Tibial nerve (tissue), 4 donors: ENCODE data around the gene CDK15. TPM values are rescaled to one million over a fixed set of nuclear protein-coding genes. Genes with fewer than 3 reads are reported as not detected.

ENCODE experiments used
- DNase-seq, 2 donors: peaks; one replicate each; pipeline ENCODE4 v3.0.0-alpha.2; 2019; ENCODE audit warnings: low spot score in 2 of 2
- H3K27ac ChIP-seq, 4 donors: fragments of 200-600 bp; sonication (generic) in 3 of 4; one replicate each; pipeline ENCODE4 v1.5.1; 2017 to 2019; ENCODE audit warnings: mild to moderate bottlenecking in 1 of 4
- H3K27me3 ChIP-seq, 2 donors: fragments of 200-600 bp; sonication (generic) in 1 of 2; one replicate each; pipeline versions ENCODE4 v1.5.1 to v1.6.0; 2017 to 2019
- H3K36me3 ChIP-seq, 3 donors: fragments of 200-600 bp; sonication (generic); one replicate each; pipeline ENCODE4 v1.5.1; 2018 to 2019
- H3K4me1 ChIP-seq, 4 donors: fragments of 200-600 bp; sonication (generic) in 3 of 4; one replicate each; pipeline ENCODE4 v1.5.1; 2017 to 2019
- H3K4me3 ChIP-seq, 4 donors: fragments of 200-600 bp; sonication (generic) in 3 of 4; one replicate each; pipeline ENCODE4 v1.5.1; 2017 to 2019; ENCODE audit warnings: mild to moderate bottlenecking in 1 of 4, moderate library complexity in 1 of 4
- H3K9me3 ChIP-seq, 4 donors: fragments of 200-600 bp; sonication (generic) in 3 of 4; one replicate each; pipeline ENCODE4 v1.5.1; 2017 to 2019
- EP300 ChIP-seq, 2 donors: sonication (generic); formaldehyde crosslinking; IDR thresholded peaks; one replicate each; pipeline ENCODE4 v1.6.1; 2017; ENCODE audit warnings: antibody characterized with exemption in 2 of 2, mild to moderate bottlenecking in 1 of 2
- POLR2A ChIP-seq, 2 donors: fragments of 450-650 bp; IDR thresholded peaks; one replicate each; pipeline ENCODE4 v1.6.1; 2017; ENCODE audit warnings: antibody characterized with exemption in 2 of 2, mild to moderate bottlenecking in 2 of 2, moderate library complexity in 2 of 2
- WGBS, 2 donors: methylation state at CpG; one replicate each; pipeline ENCODE4 v1.1.5; 2018; 5-methylcytosine and 5-hydroxymethylcytosine counted together
- total RNA-seq, 4 donors: library from RNA; depleted of rRNA; stranded (reverse); fragments of >200 nt; gene quantifications; one replicate each; pipeline ENCODE4 v1.1.0, GENCODE V29; 2016
- TF ChIP-seq, protein P1 (sequence below), 5 experiments: fragments of 200-600 bp in 3 of 5; fragments of 450-650 bp in 2 of 5; sonication (generic) in 3 of 5; IDR thresholded peaks; one replicate each; pipeline ENCODE4 v1.5.1; 2016 to 2019; ENCODE audit warnings: antibody characterized with exemption in 5 of 5, mild to moderate bottlenecking in 3 of 5, moderate library complexity in 2 of 5

The CDK15 gene
- total RNA-seq, 4 donors from 2014 or later = 0.90 to 6.5 (median 1.4) TPM

DNA sequence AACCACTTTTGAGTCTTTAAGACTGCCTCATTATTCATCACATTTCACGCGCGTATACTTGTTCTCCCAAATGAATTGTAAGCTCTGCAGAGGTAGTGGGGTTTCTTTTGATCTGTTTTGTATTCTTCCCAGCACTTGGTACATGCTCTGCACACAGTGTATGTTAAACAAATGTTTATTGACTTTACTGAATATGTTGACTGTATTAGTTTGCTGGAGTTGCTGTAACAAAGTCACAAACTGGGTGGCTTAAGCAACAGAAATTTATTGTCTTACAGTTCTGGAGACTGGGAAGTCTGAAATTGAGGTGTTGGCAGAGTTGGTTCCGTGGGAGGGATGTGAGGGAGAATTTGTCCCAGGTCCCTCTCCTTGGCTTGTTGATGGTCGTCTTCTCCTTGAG, 65.1 kb downstream of the CDK15 start:
- Histone ChIP-seq H3K36me3 (no peaks in the 10 kb centered on the region), H3K9me3 (no peaks in the 10 kb centered on the region), H3K27ac (no peak overlapping the region), H3K4me3 (no peak overlapping the region), H3K4me1 (peaks cover 0 to 3% (median 0%) of the 10 kb centered on the region in 4 donors), H3K27me3 (no peaks in the 10 kb centered on the region)
- DNase-seq = no peak
- 95% methylated on average over 5 of the region's 5 CpGs for WGBS, 2 donors
- TF ChIP-seq EP300 (IDR thresholded peaks at IDR 0.05) (no peak), POLR2A (IDR thresholded peaks at IDR 0.05) (no peak)
- TF ChIP-seq, protein P1, sequence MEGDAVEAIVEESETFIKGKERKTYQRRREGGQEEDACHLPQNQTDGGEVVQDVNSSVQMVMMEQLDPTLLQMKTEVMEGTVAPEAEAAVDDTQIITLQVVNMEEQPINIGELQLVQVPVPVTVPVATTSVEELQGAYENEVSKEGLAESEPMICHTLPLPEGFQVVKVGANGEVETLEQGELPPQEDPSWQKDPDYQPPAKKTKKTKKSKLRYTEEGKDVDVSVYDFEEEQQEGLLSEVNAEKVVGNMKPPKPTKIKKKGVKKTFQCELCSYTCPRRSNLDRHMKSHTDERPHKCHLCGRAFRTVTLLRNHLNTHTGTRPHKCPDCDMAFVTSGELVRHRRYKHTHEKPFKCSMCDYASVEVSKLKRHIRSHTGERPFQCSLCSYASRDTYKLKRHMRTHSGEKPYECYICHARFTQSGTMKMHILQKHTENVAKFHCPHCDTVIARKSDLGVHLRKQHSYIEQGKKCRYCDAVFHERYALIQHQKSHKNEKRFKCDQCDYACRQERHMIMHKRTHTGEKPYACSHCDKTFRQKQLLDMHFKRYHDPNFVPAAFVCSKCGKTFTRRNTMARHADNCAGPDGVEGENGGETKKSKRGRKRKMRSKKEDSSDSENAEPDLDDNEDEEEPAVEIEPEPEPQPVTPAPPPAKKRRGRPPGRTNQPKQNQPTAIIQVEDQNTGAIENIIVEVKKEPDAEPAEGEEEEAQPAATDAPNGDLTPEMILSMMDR (IDR thresholded peaks at IDR 0.05) = no peak

DNA sequence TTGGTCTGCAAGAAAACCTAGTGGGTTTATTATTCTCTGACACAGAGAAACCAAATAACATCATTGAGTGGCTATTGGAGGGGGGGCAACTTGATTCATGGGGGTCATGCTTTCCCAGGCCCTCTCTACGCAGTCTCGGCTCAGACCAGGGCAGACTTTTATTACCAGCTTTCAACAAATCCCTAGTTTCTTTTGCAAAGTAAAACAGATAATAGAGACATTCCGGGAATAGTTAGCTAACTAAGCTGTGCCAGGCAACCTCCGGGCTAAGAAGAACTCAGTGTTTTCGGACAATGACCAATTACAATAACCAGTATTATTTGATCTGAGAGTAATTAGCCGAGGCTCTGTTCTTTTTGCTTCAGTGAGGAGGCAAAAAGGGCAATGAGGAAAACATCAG, 66.3 kb downstream of the CDK15 start:
- H3K27ac ChIP-seq = peak overlapping the region in 2 of 4 donors; percentile 26 to 32

DNA sequence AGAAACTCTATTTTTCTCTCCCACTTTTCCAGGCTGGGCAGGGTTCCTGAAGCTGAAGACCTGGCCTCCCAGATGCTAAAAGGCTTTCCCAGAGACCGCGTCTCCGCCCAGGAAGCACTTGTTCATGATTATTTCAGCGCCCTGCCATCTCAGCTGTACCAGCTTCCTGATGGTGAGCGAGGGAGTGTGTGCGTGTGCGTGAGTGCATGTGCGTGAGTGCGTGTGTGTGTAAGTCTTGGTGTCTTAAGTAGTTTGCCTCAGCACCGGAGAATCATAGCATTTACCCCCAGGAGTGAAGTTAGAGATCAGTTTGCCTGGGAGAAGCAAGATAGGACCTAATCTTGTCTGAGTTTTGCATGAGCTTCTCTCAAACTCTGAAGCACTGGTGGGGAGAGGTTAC, 73.7 kb downstream of the CDK15 start:
- Histone ChIP-seq H3K27me3 (no peaks in the 10 kb centered on the region), H3K27ac (no peak overlapping the region), H3K4me3 (no peak overlapping the region), H3K36me3 (no peaks in the 10 kb centered on the region), H3K9me3 (no peaks in the 10 kb centered on the region), H3K4me1 (peaks cover 0 to 29% (median 7%) of the 10 kb centered on the region in 4 donors)
- DNase-seq = no peak
- WGBS, 2 donors = 87 to 88% methylated on average over 10 of the region's 10 CpGs
- no peak for TF ChIP-seq POLR2A (IDR thresholded peaks at IDR 0.05)
- TF ChIP-seq EP300 (IDR thresholded peaks at IDR 0.05) = no peak
- TF ChIP-seq, protein P1 (IDR thresholded peaks at IDR 0.05) = no peak

More for the DNA sequence above, 66.3 kb downstream of the CDK15 start:
- H3K9me3 ChIP-seq = no peaks in the 10 kb centered on the region
- H3K4me3 ChIP-seq = no peak overlapping the region
- H3K4me1 ChIP-seq = peaks cover 0 to 3% (median 0%) of the 10 kb centered on the region in 4 donors
- TF ChIP-seq POLR2A (IDR thresholded peaks at IDR 0.05) (no peak), EP300 (IDR thresholded peaks at IDR 0.05) (no peak)
- TF ChIP-seq, protein P1 (IDR thresholded peaks at IDR 0.05) = no peak
- H3K36me3 ChIP-seq = no peaks in the 10 kb centered on the region
- no peaks in the 10 kb centered on the region for H3K27me3 ChIP-seq
- no peak for DNase-seq
- 43 to 49% methylated on average over 6 of the region's 6 CpGs for WGBS, 2 donors

DNA sequence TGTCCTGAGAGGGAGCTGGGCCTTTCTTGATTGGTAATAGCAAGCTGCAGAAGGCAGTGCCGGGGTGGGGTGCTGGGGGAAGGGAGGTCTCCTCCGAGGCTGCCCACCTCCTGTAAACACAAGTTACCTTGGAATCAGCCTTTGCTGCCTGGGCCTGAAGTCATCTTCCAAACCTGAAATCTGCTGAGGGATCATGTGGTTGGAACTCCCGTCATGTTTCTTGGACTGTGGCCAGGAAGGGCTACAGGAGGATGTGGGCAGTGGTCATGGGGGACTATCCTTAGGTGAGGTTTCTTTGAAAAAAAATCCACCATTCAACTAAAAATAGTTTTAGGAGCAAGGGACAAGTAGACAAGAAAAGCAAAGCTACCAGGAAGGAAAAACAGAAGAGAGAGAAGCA, 74.2 kb downstream of the CDK15 start:
- no peak for DNase-seq
- TF ChIP-seq, protein P1 (IDR thresholded peaks at IDR 0.05) = no peak
- no peak for TF ChIP-seq POLR2A (IDR thresholded peaks at IDR 0.05)
- TF ChIP-seq EP300 (IDR thresholded peaks at IDR 0.05) = no peak
- Histone ChIP-seq H3K4me1 (peaks cover 0 to 29% (median 7%) of the 10 kb centered on the region in 4 donors), H3K27me3 (no peaks in the 10 kb centered on the region), H3K9me3 (no peaks in the 10 kb centered on the region), H3K4me3 (no peak overlapping the region), H3K27ac (no peak overlapping the region), H3K36me3 (no peaks in the 10 kb centered on the region)
- WGBS, 2 donors = 50 to 60% methylated on average over 3 of the region's 3 CpGs

DNA sequence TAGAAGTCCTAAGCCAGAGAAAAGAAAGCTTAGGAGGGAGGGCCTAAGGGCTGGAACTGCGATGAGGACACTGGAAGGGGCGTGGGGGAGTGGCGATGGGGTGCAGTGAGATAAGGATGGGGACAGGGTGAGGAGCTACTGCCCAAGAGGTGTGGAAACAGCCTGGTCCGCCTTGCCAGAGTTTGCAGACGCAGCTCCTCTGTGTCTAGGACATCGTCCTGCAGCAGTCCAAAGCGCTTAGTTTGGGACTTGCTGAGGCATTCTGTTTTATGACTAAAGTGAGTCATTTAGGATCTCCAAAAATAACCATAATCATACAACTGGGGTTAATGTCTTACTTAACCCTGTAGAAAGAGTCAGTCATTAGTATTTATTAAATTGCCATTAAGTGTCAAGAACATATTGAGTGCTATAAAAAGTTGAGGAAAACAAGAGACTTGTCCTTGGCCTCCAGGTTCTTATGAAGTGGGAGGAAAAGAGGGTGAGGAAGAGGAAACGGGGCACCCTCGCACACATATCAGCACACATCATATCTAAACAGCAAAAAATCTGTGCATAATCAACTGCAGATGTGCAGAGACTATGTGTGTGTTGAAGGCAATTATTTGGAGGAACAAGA, 74.8 kb downstream of the CDK15 start:
- Histone ChIP-seq H3K4me1 (peaks cover 0 to 29% (median 7%) of the 10 kb centered on the region in 4 donors), H3K27me3 (no peaks in the 10 kb centered on the region), H3K27ac (no peak overlapping the region), H3K4me3 (no peak overlapping the region), H3K9me3 (no peaks in the 10 kb centered on the region), H3K36me3 (no peaks in the 10 kb centered on the region)
- WGBS, 2 donors = 51 to 62% methylated on average over 9 of the region's 9 CpGs
- DNase-seq = no peak
- TF ChIP-seq POLR2A (IDR thresholded peaks at IDR 0.05) = no peak
- no peak for TF ChIP-seq EP300 (IDR thresholded peaks at IDR 0.05)
- TF ChIP-seq, protein P1 (IDR thresholded peaks at IDR 0.05) = no peak
